HG02623 (cell line): Measurements from ENCODE around the gene CNOT1.

ENCODE experiments used
- ATAC-seq: cut with Tn5 transposase; IDR thresholded peaks from one replicate; pipeline ENCODE4 v1.9.1; 2021; ENCODE audit warnings: moderate library complexity; ENCODE audit not compliant: unreplicated experiment

The CNOT1 gene

GRCh38 chr16:58488531-58488930 lies 141.1 kb downstream of the CNOT1 start:
- ATAC-seq, result no peak

- peak; percentile 66 for ATAC-seq
Measured at GRCh38 chr16:58487566-58488351, 141.9 kb downstream of the CNOT1 start.

- ATAC-seq, result no peak
Measured at GRCh38 chr16:58485184-58485887, 144.3 kb downstream of the CNOT1 start.

- no peak for ATAC-seq
Measured at GRCh38 chr16:58481931-58482330, 147.7 kb downstream of the CNOT1 start.

- ATAC-seq, result no peak
Measured at GRCh38 chr16:58481226-58481869, 148.3 kb downstream of the CNOT1 start.

- ATAC-seq, result no peak
Measured at GRCh38 chr16:58478427-58478826, 151.2 kb downstream of the CNOT1 start.

GRCh38 chr16:58476791-58477190 lies 152.8 kb downstream of the CNOT1 start:
- ATAC-seq, result no peak

GRCh38 chr16:58475091-58475619 lies 154.5 kb downstream of the CNOT1 start:
- ATAC-seq, result no peak

- ATAC-seq, result no peak
Measured at GRCh38 chr16:58474296-58474695, 155.3 kb downstream of the CNOT1 start.

GRCh38 chr16:58472827-58473226 lies 156.8 kb downstream of the CNOT1 start:
- no peak for ATAC-seq

GRCh38 chr16:58472266-58472665 lies 157.4 kb downstream of the CNOT1 start:
- ATAC-seq, result no peak

GRCh38 chr16:58471209-58471975 lies 158.2 kb downstream of the CNOT1 start:
- no peak for ATAC-seq
